PC-3 (cell line): Measurements from ENCODE around the gene CIITA.

ENCODE experiments used
- CTCF ChIP-seq: fragments of 300-600 bp; sonication (generic); conservative IDR thresholded peaks from 2 replicates; pipeline ENCODE4 v1.5.1; 2017; ENCODE audit warnings: antibody characterized with exemption, low read depth, mild to moderate bottlenecking, low read length
- EZH2 ChIP-seq: fragments of 300-600 bp; sonication (generic); IDR thresholded peaks from one replicate; pipeline ENCODE4 v1.6.1; 2017; ENCODE audit warnings: antibody characterized with exemption, mild to moderate bottlenecking, low read length; ENCODE audit not compliant: unreplicated experiment

GRCh38 chr16:10978871-10979446 is 102.0 kb downstream of the CIITA start:
- no peak for TF ChIP-seq CTCF
- TF ChIP-seq EZH2: no peak
